Measurements from ENCODE around the gene FBXL7.

The FBXL7 gene

DNA sequence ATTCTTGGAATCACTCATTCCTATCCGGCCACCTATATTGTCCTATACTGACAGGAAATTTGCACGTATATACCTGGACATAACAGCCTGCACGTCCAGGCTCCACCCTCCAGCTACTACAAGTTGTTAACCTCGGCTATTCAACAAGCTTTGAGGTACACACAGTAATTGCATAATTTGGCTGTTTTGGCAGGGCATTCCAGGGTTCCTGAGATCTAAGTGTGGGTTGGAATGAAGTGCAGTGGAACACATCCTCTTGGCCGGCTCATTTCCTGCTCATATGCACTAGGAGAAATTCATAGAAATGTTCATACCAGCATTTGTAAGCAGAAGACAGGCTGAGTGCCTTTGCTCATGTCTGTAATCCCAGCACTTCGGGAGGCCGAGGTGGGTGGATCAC lies 222.3 kb downstream of the FBXL7 start:
- DNase-seq, result no peak

DNA sequence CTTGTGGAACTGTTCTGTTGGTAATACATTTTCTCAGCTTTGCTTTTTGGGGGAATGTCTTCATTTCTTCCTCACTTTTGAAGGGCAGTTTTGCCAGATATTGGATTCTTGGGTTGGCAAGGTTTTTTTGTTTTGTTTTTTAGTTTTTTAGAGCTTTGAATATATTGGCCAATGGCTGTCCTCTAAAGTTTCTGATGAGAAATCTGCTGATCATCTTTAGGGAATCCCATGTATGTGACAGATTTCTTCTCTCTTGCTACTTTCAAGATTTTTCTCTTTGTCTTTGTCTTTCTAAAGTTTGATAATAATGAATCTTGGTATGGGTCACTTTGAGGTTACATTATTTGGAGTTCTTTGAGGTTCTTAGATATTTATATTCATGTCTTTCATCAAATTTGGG lies 227.4 kb downstream of the FBXL7 start:
- no peak for DNase-seq

GRCh38 chr5:15728811-15729210 lies 228.8 kb downstream of the FBXL7 start:
- DNase-seq, result no peak

DNA sequence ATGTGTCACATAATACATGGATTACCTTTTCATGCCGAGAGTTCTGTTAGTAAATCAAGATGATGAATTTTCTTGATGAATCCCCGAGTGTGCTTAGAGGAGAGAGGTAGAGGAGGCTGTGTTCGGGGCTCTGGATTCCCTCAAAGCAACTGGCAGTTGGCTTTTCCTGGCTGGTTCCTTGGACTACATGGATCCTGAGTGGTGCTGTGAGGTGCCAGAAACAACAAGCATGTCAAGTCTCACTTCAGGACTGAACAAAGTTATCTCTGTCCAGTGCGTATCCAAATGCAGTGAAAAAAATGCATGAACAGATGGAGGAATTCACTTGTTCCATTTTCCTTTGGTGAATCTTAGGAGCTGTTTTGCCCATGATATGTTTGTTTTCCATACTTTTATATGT lies 231.7 kb downstream of the FBXL7 start:
- DNase-seq, result no peak

GRCh38 chr5:15734058-15734457 lies 234.1 kb downstream of the FBXL7 start:
- DNase-seq, result no peak

DNA sequence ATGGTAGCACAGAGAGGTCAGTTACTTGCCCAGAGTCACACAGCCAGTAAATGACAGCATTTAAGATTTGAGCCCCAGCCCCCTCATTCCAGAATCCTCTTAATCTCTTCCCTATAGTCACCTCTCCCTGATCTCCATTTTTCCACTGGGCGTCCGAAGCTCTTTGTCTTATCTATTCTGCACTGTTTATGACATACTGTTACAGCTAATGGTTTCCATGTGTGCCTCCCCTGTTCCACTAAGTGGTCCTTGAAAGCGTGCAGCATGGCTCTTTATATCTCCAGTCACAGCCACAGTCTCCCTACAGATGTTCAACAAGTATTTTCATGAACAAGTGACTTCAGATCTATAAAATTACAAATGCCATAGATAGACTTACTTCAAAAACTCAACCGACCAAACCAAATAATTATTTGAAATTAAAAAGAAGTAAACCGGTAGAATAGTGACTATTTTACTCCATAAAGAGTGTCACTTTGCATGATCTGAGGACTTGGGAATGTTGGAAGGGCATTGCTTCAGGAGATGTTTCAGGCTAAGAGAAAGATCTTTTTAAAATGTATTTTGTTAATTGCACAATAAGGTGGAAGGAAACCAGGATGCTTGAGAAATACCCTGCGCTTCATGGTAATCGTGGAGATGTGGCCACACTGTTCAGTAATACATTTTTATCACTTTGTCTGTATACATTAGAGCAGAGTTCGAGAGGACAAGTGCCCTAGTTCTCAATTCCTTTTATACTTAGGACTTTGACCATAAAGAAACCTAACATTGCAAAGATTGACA lies 237.2 kb downstream of the FBXL7 start:
- DNase-seq, result no peak

GRCh38 chr5:15737871-15738664 lies 238.1 kb downstream of the FBXL7 start:
- no peak for DNase-seq

- DNase-seq, result no peak
Observed at GRCh38 chr5:15740383-15740782, 240.4 kb downstream of the FBXL7 start.

- DNase-seq, result no peak
Observed at GRCh38 chr5:15741591-15741990, 241.6 kb downstream of the FBXL7 start.

DNA sequence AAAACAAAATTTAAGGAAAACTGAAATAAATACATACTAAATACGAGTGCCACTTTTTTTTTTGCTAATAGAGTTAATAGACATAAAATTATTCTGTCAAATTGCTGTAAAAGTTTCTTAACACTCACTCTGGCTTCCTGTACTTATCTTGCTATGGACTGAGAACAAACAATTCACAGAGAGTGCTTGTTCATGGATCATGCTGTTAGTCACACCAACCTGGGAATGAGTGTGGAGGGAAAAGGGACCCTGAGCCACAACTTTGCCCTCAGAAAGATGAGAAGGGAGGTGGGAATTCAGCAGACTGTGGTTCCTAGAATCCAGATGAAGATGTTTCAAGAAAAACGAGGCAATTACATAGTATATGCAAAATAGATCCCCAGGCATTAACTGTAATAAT lies 246.9 kb downstream of the FBXL7 start:
- no peak for DNase-seq

DNA sequence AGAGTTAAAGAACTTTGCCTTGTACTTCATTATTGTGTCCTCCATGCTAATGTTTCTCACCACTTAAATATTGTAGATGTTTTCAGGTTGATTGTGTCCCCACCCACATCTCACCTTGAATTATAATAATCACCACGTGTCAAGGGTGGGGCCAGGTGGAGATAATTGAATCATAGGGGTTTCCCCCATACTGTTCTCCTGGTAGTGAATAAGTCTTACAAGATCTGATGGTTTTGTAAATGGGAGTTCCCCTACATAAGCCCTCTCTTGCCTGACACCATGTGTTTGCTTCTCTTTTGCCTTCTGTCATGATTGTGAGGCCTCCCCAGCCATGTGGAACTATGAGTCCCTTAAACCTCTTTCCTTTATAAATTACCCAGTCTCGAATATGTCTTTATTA lies 248.3 kb downstream of the FBXL7 start:
- DNase-seq, result no peak

- DNase-seq, result no peak
Observed at GRCh38 chr5:15752663-15753285, 252.8 kb downstream of the FBXL7 start.

GRCh38 chr5:15753752-15754151 lies 253.8 kb downstream of the FBXL7 start:
- no peak for DNase-seq

DNA sequence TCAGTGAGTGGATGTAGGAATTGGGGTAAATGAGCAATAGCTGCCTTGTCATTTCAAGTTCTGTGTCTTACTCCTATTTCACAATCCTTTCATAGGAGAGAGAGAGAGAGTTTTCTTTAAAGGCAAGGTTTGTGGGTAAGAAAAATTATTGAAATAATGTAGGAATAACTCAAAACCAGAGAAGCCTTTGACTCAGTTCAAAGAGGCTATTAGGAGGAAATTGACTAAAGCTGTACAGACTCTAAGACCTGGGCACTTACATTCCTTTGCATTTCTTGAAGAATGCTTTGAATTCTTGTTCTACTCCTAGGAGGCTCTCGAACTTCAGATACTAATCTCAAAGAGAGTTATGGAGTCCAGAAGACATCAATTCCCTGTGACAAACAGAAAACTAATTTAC lies 257.1 kb downstream of the FBXL7 start:
- no peak for DNase-seq

DNA sequence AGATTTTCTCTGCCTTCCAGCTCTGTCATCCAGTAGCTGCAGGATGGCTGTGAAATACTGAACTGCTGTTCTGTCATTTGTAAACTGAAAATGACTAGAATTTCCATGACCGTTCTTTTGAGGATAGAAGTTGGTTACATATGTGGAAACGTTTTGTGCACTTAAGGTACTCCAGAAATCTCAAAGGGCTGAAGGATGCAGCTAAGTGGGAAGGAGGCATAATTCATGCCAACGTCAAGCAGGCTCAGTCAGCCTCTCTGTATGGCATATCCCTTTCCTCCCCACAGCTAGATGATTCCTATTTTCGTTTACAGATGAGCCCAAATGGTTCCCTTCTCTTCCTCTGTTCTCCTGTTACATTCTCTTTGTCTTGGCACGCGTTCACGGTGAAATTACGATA lies 257.6 kb downstream of the FBXL7 start:
- DNase-seq, result no peak

GRCh38 chr5:15762668-15763067 lies 262.7 kb downstream of the FBXL7 start:
- no peak for DNase-seq

GRCh38 chr5:15763754-15764153 lies 263.8 kb downstream of the FBXL7 start:
- DNase-seq, result no peak

GRCh38 chr5:15768936-15769335 lies 269.0 kb downstream of the FBXL7 start:
- DNase-seq, result no peak

DNA sequence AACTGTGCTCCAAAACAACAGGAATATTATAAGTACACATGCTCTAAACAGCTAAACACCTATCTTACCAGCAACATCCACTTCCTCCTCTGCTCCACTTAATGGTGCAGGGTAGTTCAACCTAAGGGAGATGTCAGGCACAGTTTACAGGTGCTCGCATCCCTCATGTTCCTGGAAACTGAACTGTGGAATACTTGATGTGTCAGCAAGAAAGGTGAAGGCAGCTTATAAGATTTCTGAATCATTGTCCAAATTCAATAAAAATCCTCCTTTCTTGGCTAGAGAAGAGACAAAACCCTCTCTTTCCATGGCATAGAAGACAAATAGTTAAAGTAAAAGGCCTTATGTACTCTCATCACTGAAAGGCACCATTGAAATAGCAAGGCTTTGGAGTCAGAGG lies 272.2 kb downstream of the FBXL7 start:
- no peak for DNase-seq

DNA sequence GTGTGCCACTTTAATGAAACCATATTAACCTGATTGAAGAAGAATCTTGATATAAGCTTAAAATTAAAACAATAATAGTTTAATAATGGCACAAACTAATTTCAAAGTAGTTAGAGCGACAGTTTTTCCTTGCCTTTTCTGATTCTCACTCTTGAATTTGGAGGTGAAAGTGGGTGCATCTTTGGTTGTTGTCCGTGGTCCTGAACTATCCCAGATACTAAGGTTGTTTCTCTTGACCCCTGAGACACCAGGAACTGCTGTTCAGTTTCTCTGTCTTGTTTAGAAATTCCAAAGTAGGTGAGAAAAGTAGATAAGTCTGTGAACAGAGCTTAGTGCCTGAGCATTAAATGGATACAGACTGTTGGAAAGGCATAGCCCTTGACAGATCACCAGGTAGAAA lies 274.7 kb downstream of the FBXL7 start:
- DNase-seq, result no peak

DNA sequence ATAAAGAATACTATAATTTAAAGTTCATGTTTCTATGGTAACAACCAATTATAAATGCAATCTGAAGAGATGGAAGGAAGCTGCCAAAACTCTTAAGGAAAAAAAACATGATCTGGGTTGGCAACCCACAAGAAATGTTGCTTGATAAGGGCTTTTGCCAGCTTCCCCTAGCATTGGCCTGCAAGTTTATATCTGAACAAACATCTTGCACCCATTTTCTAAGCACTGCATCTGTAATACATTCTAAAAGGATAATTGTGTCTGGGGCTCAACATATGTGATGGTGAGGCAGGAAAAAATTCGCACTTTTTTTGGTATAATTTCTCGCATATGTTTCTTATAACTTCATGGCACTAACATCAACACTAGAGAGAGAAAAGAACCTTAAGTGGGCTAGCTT lies 276.4 kb downstream of the FBXL7 start:
- no peak for DNase-seq

DNA sequence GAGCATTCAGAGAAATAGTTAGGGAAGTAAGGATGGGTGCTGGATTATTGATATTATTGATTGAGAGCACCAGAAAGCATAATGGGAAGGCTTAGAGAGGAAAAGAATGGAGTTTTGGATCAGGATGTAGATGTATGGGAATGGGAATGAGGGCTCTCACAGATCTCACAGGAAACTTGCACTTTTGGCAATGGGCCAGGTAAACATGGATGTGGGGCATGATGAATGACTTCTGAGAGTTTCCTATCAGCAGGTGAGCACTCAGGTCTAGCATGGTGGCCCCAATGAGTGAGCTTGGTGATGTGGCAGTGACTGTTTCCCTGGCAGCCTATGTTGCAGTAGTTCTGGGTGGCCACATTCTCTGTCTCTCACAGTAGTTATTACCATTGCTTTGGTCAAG lies 283.8 kb downstream of the FBXL7 start:
- DNase-seq, result no peak

GRCh38 chr5:15785531-15785981 lies 285.6 kb downstream of the FBXL7 start:
- DNase-seq, result no peak

DNA sequence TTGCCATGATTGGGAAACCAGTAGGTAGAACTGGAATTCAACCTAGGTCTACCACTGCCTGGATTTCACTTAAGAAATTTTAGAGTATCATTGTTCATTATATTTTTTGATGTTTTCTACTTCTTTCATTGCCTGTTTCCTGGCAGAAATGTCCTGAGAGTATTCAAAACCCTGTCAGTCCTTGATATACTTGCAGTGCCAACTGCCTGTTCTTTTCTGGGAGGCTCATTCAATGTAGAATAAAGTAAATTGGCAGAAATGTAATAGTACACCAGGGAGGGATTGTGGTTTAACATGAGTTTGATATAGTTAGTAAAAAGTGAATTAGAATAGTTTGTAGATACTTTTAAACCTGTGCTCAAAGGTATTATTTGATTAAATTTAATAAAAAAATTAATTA lies 286.3 kb downstream of the FBXL7 start:
- DNase-seq, result no peak
